PC-3 (cell line): Measurements from ENCODE around the gene STX7. TPM values are rescaled to one million over a fixed set of nuclear protein-coding genes. Genes with fewer than 3 reads are reported as not detected.

Experiments
- ATAC-seq: fragments of 200-7000 bp; cut with Tn5 transposase; 2 replicates; pipeline ENCODE4 v1.9.1; 2020; ENCODE audit warnings: mild to moderate bottlenecking, moderate library complexity
- BruUV-seq: library from RNA; stranded (reverse); fragments of 400-500 nt; replicated peaks from 2 replicates; lab custom pipeline; 2021; lab: Mats Ljungman, UMichigan
- CTCF ChIA-PET: fragments of 300-600 bp; sonication (Branson Sonifier 250); formaldehyde crosslinking; loops from one replicate; lab custom pipeline; 2022; ENCODE audit warnings: antibody characterized with exemption; lab: Charles Lee
- POLR2A ChIA-PET: fragments of 300-600 bp; sonication (Branson Sonifier 250); formaldehyde crosslinking; loops from one replicate; lab custom pipeline; 2022; ENCODE audit warnings: antibody characterized with exemption; ENCODE audit not compliant: unreplicated experiment; lab: Charles Lee
- DNase-seq: peaks from one replicate; pipeline ENCODE4 v3.0.0-alpha.2; 2015
- H2AFZ ChIP-seq: fragments of 300-600 bp; sonication (generic); 2 replicates; pipeline ENCODE4 v1.6.0; 2016; ENCODE audit warnings: antibody characterized with exemption, low read length
- H3F3A ChIP-seq: fragments of 300-600 bp; sonication (generic); one replicate; pipeline ENCODE4 v1.6.0; 2017; ENCODE audit warnings: antibody characterized with exemption, low read length, control low read depth, mild to moderate bottlenecking; ENCODE audit not compliant: unreplicated experiment
- H3K27ac ChIP-seq: fragments of 300-600 bp; sonication (generic); 2 replicates; pipeline ENCODE4 v1.5.1; 2016; ENCODE audit warnings: mild to moderate bottlenecking, low read length
- H3K27me3 ChIP-seq: fragments of 300-600 bp; sonication (generic); 2 replicates; pipeline ENCODE4 v1.6.1; 2016; ENCODE audit warnings: low read length, mixed read lengths
- H3K36me3 ChIP-seq: fragments of 300-600 bp; sonication (generic); 2 replicates; pipeline ENCODE4 v1.6.1; 2016; ENCODE audit warnings: low read depth, mixed run types, low read length, mixed read lengths
- H3K4me1 ChIP-seq: fragments of 300-600 bp; sonication (generic); 2 replicates; pipeline ENCODE4 v1.5.1; 2016; ENCODE audit warnings: low read length; ENCODE audit not compliant: insufficient read depth
- H3K4me2 ChIP-seq: fragments of 300-600 bp; sonication (generic); 2 replicates; pipeline ENCODE4 v1.6.0; 2016; ENCODE audit warnings: low read length
- H3K4me3 ChIP-seq: fragments of 300-600 bp; sonication (generic); 2 replicates; pipeline ENCODE4 v1.5.1; 2016; ENCODE audit warnings: mild to moderate bottlenecking, low read length, mixed read lengths
- H3K79me2 ChIP-seq: fragments of 300-600 bp; sonication (generic); 2 replicates; pipeline ENCODE4 v1.6.1; 2017; ENCODE audit warnings: low read length, mixed read lengths
- H3K9ac ChIP-seq: fragments of 300-600 bp; sonication (generic); 2 replicates; pipeline ENCODE4 v1.6.0; 2016; ENCODE audit warnings: mild to moderate bottlenecking, low read length
- H3K9me2 ChIP-seq: fragments of 300-600 bp; sonication (generic); replicated peaks from 2 replicates; pipeline ENCODE4 v1.6.1; 2016; ENCODE audit warnings: mixed run types, low read length, mixed read lengths
- H3K9me3 ChIP-seq: fragments of 300-600 bp; sonication (generic); 2 replicates; pipeline ENCODE4 v1.6.1; 2016; ENCODE audit warnings: low read length, mixed read lengths
- H4K20me1 ChIP-seq: fragments of 300-600 bp; sonication (generic); 2 replicates; pipeline ENCODE4 v1.6.1; 2016; ENCODE audit warnings: low read length, mixed read lengths
- CTCF ChIP-seq: fragments of 300-600 bp; sonication (generic); conservative IDR thresholded peaks from 2 replicates; pipeline ENCODE4 v1.5.1; 2017; ENCODE audit warnings: antibody characterized with exemption, low read depth, mild to moderate bottlenecking, low read length
- EZH2 ChIP-seq: fragments of 300-600 bp; sonication (generic); IDR thresholded peaks from one replicate; pipeline ENCODE4 v1.6.1; 2017; ENCODE audit warnings: antibody characterized with exemption, mild to moderate bottlenecking, low read length; ENCODE audit not compliant: unreplicated experiment
- EZH2phosphoT487 ChIP-seq: fragments of 300-600 bp; sonication (generic); IDR thresholded peaks from 2 replicates; pipeline ENCODE4 v1.6.1; 2018; ENCODE audit warnings: mild to moderate bottlenecking, antibody characterized with exemption, low read length, borderline replicate concordance
- intact Hi-C: fragments of 100-400 bp; cut with micrococcal nuclease; formaldehyde crosslinking; loops from 2 replicates; pipeline ENCODE4 v1.9.0; 2023
- total RNA-seq: library from RNA; depleted of rRNA; stranded (reverse); fragments of >200 nt; gene quantifications from 2 replicates; pipeline ENCODE4 v1.2.3, GENCODE V29; 2014

Gene STX7
- total RNA-seq, 1 experiment from 2014 or later: 27.4 TPM

GRCh38 chr6:132482581-132482980 lies 30.3 kb downstream of the STX7 start:
- ATAC-seq (no peak), DNase-seq (no peak)
- intact Hi-C loops: loop anchor here (5.0 kb wide), 2 partner anchors 80 to 565 kb away; partner anchors contain the start of gene MOXD1
- no peaks in the 10 kb centered on the region for H4K20me1 ChIP-seq
- H3F3A ChIP-seq: no peaks in the 10 kb centered on the region
- no peak overlapping the region for H2AFZ ChIP-seq
- no TSS peak for BruUV-seq
- no peak overlapping the region for H3K27ac ChIP-seq
- H3K36me3 ChIP-seq: no peaks in the 10 kb centered on the region
- H3K27me3 ChIP-seq: no peaks in the 10 kb centered on the region
- peaks cover 3% of the 10 kb centered on the region; the same call in 1 of the 2 replicates for H3K4me1 ChIP-seq
- POLR2A ChIA-PET: no interaction called here
- no peaks in the 10 kb centered on the region for H3K79me2 ChIP-seq
- CTCF ChIA-PET: no interaction called here
- H3K4me3 ChIP-seq: no peak overlapping the region
- TF ChIP-seq EZH2phosphoT487 (no peak), CTCF (no peak), EZH2 (no peak)
- no peak overlapping the region for H3K4me2 ChIP-seq
- no peak overlapping the region for H3K9ac ChIP-seq
- no peaks in the 10 kb centered on the region for H3K9me3 ChIP-seq
- no peaks in the 10 kb centered on the region for H3K9me2 ChIP-seq

GRCh38 chr6:132481189-132481588 lies 31.7 kb downstream of the STX7 start:
- no peak for ATAC-seq
- Histone ChIP-seq H3K4me2 (no peak overlapping the region), H2AFZ (no peak overlapping the region), H3F3A (no peaks in the 10 kb centered on the region), H3K4me1 (peaks cover 3% of the 10 kb centered on the region; the same call in 1 of the 2 replicates), H4K20me1 (no peaks in the 10 kb centered on the region), H3K36me3 (no peaks in the 10 kb centered on the region), H3K9ac (no peak overlapping the region), H3K27ac (no peak overlapping the region), H3K27me3 (no peaks in the 10 kb centered on the region), H3K9me3 (no peaks in the 10 kb centered on the region), H3K9me2 (no peaks in the 10 kb centered on the region), H3K79me2 (no peaks in the 10 kb centered on the region), H3K4me3 (no peak overlapping the region)
- no TSS peak for BruUV-seq
- ChIA-PET POLR2A (no interaction called here), CTCF (no interaction called here)
- intact Hi-C loops: loop anchor here (5.0 kb wide), 2 partner anchors 79 to 564 kb away; partner anchors contain the start of gene MOXD1
- DNase-seq: no peak
- no peak for TF ChIP-seq EZH2phosphoT487
- no peak for TF ChIP-seq EZH2
- no peak for TF ChIP-seq CTCF

- Histone ChIP-seq H4K20me1 (no peaks in the 10 kb centered on the region), H3K79me2 (no peaks in the 10 kb centered on the region), H2AFZ (no peak overlapping the region), H3K36me3 (no peaks in the 10 kb centered on the region), H3K4me1 (peaks cover 3% of the 10 kb centered on the region; the same call in 1 of the 2 replicates), H3F3A (no peaks in the 10 kb centered on the region), H3K9me2 (no peaks in the 10 kb centered on the region), H3K9ac (no peak overlapping the region), H3K27me3 (no peaks in the 10 kb centered on the region), H3K4me2 (no peak overlapping the region), H3K27ac (no peak overlapping the region), H3K9me3 (no peaks in the 10 kb centered on the region), H3K4me3 (no peak overlapping the region)
- DNase-seq (no peak), ATAC-seq (no peak)
- intact Hi-C loops: no loop called here
- TF ChIP-seq EZH2: no peak
- TF ChIP-seq CTCF: no peak
- no peak for TF ChIP-seq EZH2phosphoT487
- CTCF ChIA-PET: no interaction called here
- no TSS peak for BruUV-seq
- POLR2A ChIA-PET: interaction anchor here (0.5 kb wide), 1 partner anchor 528 kb away, joined by 3 read pairs; no protein-coding TSS in a partner anchor
Observed at GRCh38 chr6:132479131-132479530, 33.8 kb downstream of the STX7 start.
